BJ (cell line): ENCODE data around the gene RAB34. TPM values are rescaled to one million over a fixed set of nuclear protein-coding genes. Genes with fewer than 3 reads are reported as not detected.

ENCODE experiments used
- CTCF ChIA-PET: fragments of 350-600 bp; formaldehyde crosslinking; extraction: SDS; loops from one replicate; lab custom pipeline; 2021; ENCODE audit warnings: antibody characterized with exemption, inconsistent platforms; lab: Yijun Ruan, JAX
- POLR2A ChIA-PET: fragments of 300-600 bp; sonication (Branson Sonifier 250); formaldehyde crosslinking; extraction: SDS; loops from one replicate; lab custom pipeline; 2021; ENCODE audit warnings: antibody characterized with exemption; lab: Charles Lee
- DNase-seq: peaks from one replicate; pipeline ENCODE4 v3.0.0-alpha.2; 2011; ENCODE audit warnings: low read depth
- H3K27me3 ChIP-seq: 2 replicates; pipeline ENCODE4 v1.6.0; 2011; ENCODE audit warnings: low read length; ENCODE audit not compliant: control insufficient read depth, insufficient read depth
- H3K36me3 ChIP-seq: 2 replicates; pipeline ENCODE4 v1.5.1; 2011; ENCODE audit warnings: low read length; ENCODE audit not compliant: control insufficient read depth, insufficient read depth
- H3K4me3 ChIP-seq: 2 replicates; pipeline ENCODE4 v1.5.1; 2011; ENCODE audit warnings: low read depth, mild to moderate bottlenecking, control low read depth, low read length
- polyA plus RNA-seq: library from polyadenylated mRNA; depleted of rRNA; stranded (reverse); fragments of >200 nt; gene quantifications from 2 replicates; pipeline ENCODE4 v1.2.3, GENCODE V29; 2011
- TF ChIP-seq, protein P1 (sequence below): IDR thresholded peaks from 2 replicates; pipeline ENCODE4 v1.5.1; 2011; ENCODE audit warnings: low read depth, mild to moderate bottlenecking, control low read depth, inconsistent platforms, low read length, moderate library complexity; ENCODE audit not compliant: insufficient read depth

The RAB34 gene
- polyA plus RNA-seq, 1 experiment: 473 TPM

DNA sequence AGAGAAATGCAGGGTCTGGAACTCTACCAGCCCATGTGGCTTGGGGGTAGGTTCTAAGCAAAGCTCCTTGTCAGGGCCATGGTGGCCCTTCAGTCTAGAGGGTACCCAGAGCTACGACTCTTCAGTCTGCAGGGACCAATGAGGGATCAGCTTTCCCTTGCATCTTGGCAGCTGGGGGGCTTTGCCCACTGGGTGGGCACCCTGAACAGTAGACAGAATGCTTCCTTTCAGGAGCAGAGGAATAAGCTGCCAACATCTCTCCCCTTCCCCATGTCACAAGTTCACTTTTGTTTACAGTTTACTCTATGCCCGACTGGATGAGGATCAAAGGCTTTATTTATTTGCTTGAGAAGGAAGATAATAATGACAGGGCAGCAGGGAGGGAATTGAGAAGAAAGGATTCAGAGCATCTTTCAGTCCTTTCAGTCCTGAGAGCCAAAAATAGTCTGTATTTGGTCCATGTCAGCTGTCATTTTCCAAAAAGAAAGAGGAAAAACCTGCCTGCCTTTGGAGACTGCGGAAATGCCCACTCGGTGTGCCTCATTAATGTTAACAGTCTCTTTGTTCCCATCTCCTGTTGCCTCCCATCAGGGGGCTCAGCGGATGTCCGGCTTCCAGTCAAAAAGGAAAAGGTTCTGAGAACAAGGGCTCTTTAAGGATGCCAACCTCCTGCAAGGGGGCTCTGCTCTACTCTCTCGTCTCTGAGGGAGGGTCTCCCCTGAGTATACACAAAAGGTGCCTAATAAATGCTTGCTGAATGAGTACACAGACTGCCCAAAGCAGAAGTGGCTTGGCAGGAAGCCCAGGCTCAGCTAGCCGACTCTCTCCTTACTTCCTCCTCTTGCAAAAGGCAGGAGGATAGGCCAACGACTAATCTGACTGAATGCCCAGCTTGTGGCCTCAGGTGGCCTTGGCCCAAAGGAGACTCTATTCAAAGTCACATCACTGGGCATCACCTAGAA, 43.2 kb upstream of the RAB34 start:
- no peak for DNase-seq
- H3K4me3 ChIP-seq: no peak overlapping the region

DNA sequence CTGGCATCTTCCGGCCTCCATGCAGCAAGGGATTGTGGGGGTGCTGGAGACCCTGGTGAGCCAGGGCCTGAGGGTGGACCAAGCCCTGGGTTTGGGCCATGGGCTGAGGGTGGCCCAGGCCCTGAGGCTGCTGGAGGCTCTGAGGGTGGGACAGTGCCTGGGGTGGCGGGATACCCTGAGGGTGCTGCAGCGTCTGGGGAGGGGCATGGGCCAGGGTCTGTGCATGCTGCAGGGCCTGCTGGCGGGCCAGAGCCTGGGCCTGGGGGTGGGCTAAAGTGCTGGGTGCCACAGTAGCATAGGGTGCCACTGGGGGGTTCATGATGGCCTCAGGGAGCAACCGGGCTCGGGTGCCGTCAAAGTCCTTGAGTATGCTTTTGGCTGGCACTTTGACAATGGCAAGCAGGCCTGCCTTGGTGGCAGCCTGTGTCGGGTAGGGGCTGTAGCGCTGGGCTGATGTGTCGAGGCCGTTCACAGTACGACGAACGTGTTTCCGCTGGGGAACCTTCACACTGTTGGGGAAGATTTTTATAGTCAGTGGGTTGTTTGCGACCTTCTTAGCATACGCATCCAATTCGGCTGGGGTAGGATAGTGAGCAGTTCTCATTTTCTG, 41.7 kb upstream of the RAB34 start:
- CTCF ChIA-PET: interaction anchor here (1.0 to 7.1 kb wide), 3 partner anchors 10 to 68 kb away, joined by 4 to 95 read pairs (median 63); partner anchors contain the start of genes NEK8 and TLCD1
- no peaks in the 10 kb centered on the region for H3K27me3 ChIP-seq
- H3K36me3 ChIP-seq: peaks cover 14% of the 10 kb centered on the region
- DNase-seq: no peak
- POLR2A ChIA-PET: no interaction called here
- TF ChIP-seq, protein P1, sequence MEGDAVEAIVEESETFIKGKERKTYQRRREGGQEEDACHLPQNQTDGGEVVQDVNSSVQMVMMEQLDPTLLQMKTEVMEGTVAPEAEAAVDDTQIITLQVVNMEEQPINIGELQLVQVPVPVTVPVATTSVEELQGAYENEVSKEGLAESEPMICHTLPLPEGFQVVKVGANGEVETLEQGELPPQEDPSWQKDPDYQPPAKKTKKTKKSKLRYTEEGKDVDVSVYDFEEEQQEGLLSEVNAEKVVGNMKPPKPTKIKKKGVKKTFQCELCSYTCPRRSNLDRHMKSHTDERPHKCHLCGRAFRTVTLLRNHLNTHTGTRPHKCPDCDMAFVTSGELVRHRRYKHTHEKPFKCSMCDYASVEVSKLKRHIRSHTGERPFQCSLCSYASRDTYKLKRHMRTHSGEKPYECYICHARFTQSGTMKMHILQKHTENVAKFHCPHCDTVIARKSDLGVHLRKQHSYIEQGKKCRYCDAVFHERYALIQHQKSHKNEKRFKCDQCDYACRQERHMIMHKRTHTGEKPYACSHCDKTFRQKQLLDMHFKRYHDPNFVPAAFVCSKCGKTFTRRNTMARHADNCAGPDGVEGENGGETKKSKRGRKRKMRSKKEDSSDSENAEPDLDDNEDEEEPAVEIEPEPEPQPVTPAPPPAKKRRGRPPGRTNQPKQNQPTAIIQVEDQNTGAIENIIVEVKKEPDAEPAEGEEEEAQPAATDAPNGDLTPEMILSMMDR: no peak
- H3K4me3 ChIP-seq: no peak overlapping the region

More for the DNA sequence above, 43.2 kb upstream of the RAB34 start:
- CTCF ChIA-PET: interaction anchor here (0.6 to 7.1 kb wide), 11 partner anchors 11 to 205 kb away, joined by 3 to 95 read pairs (median 4); partner anchors contain the start of genes ERAL1, FAM222B, NEK8 and TLCD1
- H3K36me3 ChIP-seq: peaks cover 16% of the 10 kb centered on the region
- no peaks in the 10 kb centered on the region for H3K27me3 ChIP-seq
- POLR2A ChIA-PET: no interaction called here
- TF ChIP-seq, protein P1: no peak

DNA sequence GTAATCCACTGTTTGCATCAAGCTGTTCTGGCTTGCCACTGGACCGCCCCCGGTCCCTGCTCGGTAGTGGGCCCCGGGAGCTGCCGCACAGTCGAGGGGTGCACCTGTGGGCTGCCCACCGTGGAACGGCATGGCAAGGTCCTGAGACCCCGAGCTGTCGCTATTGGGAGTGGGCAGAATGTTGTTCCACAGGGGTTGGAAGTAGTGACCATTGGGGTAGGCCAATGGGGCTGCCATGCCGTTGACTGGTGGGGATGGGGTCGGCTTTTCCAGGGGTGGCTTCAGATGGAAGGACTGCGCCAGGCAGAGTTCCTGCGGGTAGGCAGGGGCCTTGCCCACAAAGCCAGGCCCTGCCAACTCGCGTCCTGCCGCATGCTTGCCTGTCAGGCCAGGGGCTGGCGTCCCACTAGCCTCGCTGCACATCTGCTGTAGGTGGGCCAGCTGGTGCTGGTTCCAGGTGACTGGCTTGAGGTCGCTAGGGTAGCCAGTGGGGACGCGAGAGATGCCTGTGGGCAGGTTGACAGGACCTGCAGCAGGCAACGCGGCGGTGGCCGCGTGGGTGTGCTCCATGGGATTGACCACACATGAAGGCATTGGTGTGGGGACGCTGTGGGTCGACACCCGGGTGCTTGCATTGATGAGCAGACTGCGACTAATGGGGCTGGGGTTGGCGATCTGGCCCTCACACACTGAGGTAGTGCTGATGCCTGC, 40.9 kb upstream of the RAB34 start:
- no peak for DNase-seq
- POLR2A ChIA-PET: no interaction called here
- no peaks in the 10 kb centered on the region for H3K27me3 ChIP-seq
- no peak overlapping the region for H3K4me3 ChIP-seq
- H3K36me3 ChIP-seq: peaks cover 14% of the 10 kb centered on the region
- CTCF ChIA-PET: interaction anchor here (0.9 to 1.2 kb wide), 2 partner anchors 32 to 195 kb away, joined by 3 to 5 read pairs; partner anchors contain the start of gene TLCD1
- TF ChIP-seq, protein P1: no peak

DNA sequence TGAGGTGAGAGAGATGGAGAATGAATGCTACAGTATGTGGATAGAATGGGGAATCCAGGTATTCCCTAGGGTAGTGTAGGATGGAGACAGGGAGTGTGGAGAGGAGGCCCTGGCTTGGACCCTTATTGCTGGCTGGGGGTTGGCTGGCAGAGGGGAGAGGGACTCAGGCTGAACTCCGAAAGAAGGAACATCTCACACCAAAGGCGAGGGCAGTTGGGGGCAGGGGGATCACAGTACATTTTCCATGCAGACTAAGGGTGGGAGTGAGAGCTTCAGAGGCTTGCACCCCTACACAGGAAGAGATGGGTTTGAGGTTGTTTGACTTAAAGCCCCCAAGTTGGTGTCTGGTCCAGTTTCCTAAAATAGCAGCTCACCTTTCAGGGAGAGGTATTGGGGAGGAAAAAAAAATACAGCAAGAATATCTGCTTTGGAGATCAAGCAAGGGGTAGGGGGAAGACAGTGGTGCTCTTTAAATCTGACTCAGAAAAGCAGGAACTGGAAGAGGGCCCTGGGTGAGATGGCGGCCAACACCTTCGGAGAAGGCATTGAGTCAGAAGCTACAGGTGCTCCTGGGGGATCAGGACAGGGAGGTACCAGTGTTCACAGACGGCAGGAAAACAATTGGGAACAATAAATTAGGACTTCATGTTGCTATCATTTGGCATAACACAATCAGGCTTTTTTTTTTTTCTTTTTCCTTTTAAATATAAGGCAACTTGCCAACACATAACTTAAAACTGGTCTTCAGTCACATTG, 38.6 kb upstream of the RAB34 start:
- H3K4me3 ChIP-seq: no peak overlapping the region
- H3K36me3 ChIP-seq: peaks cover 17% of the 10 kb centered on the region
- POLR2A ChIA-PET: no interaction called here
- CTCF ChIA-PET: interaction anchor here (0.7 to 18.7 kb wide), 3 partner anchors 11 to 99 kb away, joined by 3 to 416 read pairs (median 3); partner anchors contain the start of genes ERAL1, NEK8 and TLCD1
- DNase-seq: no peak
- H3K27me3 ChIP-seq: no peaks in the 10 kb centered on the region
- TF ChIP-seq, protein P1: no peak
